IMR-90 (cell line): ENCODE results near the gene CHST2. TPM values are rescaled to one million over a fixed set of nuclear protein-coding genes. Genes with fewer than 3 reads are reported as not detected.
A peak's percentile ranks its signal among the peaks of the same experiment; 100 is the strongest.

Source experiments
- ATAC-seq: fragments of 200-7000 bp; cut with Tn5 transposase; 2 replicates; pipeline ENCODE4 v1.9.1; 2020; ENCODE audit warnings: low read depth, mild to moderate bottlenecking, moderate library complexity
- BruUV-seq: library from RNA; stranded (reverse); fragments of 400-500 nt; replicated peaks from 2 replicates; lab custom pipeline; 2021; lab: Mats Ljungman, UMichigan
- CTCF ChIA-PET: fragments of 300-600 bp; formaldehyde crosslinking; extraction: SDS; loops from one replicate; lab custom pipeline; 2021; ENCODE audit warnings: antibody characterized with exemption; lab: Yijun Ruan, JAX
- POLR2A ChIA-PET: fragments of 300-600 bp; sonication (Branson Sonifier 250); formaldehyde crosslinking; loops from one replicate; lab custom pipeline; 2022; ENCODE audit warnings: antibody characterized with exemption; ENCODE audit not compliant: unreplicated experiment; lab: Charles Lee
- DNase-seq: peaks from one replicate; pipeline ENCODE4 v3.0.0; 2013
- H2AFZ ChIP-seq: replicated peaks from 2 replicates; pipeline ENCODE3; 2013; ENCODE audit warnings: low read length, mild to moderate bottlenecking; ENCODE audit not compliant: poor library complexity
- H2AK5ac ChIP-seq: 2 replicates; pipeline ENCODE4 v1.6.1; 2013; ENCODE audit warnings: low read depth, low read length, inconsistent platforms
- H2AK9ac ChIP-seq: replicated peaks from 2 replicates; pipeline ENCODE3; 2013; ENCODE audit warnings: mild to moderate bottlenecking, low read depth, low read length, moderate library complexity; ENCODE audit not compliant: poor library complexity
- H2BK120ac ChIP-seq: 2 replicates; pipeline ENCODE4 v1.6.1; 2013; ENCODE audit warnings: low read depth, low read length, inconsistent platforms
- H2BK15ac ChIP-seq: 3 replicates; pipeline ENCODE4 v1.6.1; 2013; ENCODE audit warnings: low read depth, low read length, inconsistent platforms
- H2BK20ac ChIP-seq: 2 replicates; pipeline ENCODE4 v1.6.1; 2013; ENCODE audit warnings: low read depth, mild to moderate bottlenecking, inconsistent platforms, low read length, moderate library complexity
- H2BK5ac ChIP-seq: 2 replicates; pipeline ENCODE4 v1.6.1; 2013; ENCODE audit warnings: mild to moderate bottlenecking, low read depth, low read length, inconsistent platforms; ENCODE audit not compliant: poor library complexity, severe bottlenecking
- H3K14ac ChIP-seq: replicated peaks from 2 replicates; pipeline ENCODE4 v1.6.1; 2013; ENCODE audit warnings: low read depth, low read length, inconsistent platforms
- H3K18ac ChIP-seq: 2 replicates; pipeline ENCODE4 v1.6.1; 2013; ENCODE audit warnings: low read depth, low read length, control low read depth
- H3K23ac ChIP-seq: 2 replicates; pipeline ENCODE4 v1.6.1; 2013; ENCODE audit warnings: low read depth, low read length, inconsistent platforms
- H3K27ac ChIP-seq: 2 replicates; pipeline ENCODE4 v1.5.1; 2013; ENCODE audit warnings: mild to moderate bottlenecking, control low read depth, low read length; ENCODE audit not compliant: insufficient read depth
- H3K27me3 ChIP-seq: 2 replicates; pipeline ENCODE4 v1.6.1; 2013; ENCODE audit warnings: low read length; ENCODE audit not compliant: control insufficient read depth, insufficient read depth
- H3K36me3 ChIP-seq: 2 replicates; pipeline ENCODE4 v1.6.1; 2013; ENCODE audit warnings: low read length, mixed read lengths; ENCODE audit not compliant: control insufficient read depth, insufficient read depth
- H3K4ac ChIP-seq: 2 replicates; pipeline ENCODE4 v1.6.1; 2013; ENCODE audit warnings: low read depth, low read length, inconsistent platforms
- H3K4me1 ChIP-seq: 2 replicates; pipeline ENCODE4 v1.6.1; 2013; ENCODE audit warnings: low read length, mixed read lengths; ENCODE audit not compliant: control insufficient read depth, insufficient read depth
- H3K4me2 ChIP-seq: 2 replicates; pipeline ENCODE4 v1.6.1; 2013; ENCODE audit warnings: low read depth, mild to moderate bottlenecking, control low read depth, low read length, moderate library complexity
- H3K4me3 ChIP-seq: 2 replicates; pipeline ENCODE4 v1.5.1; 2013; ENCODE audit warnings: low read depth, mild to moderate bottlenecking, control low read depth, low read length, moderate library complexity; ENCODE audit not compliant: insufficient read depth
- H3K56ac ChIP-seq: 2 replicates; pipeline ENCODE4 v1.6.1; 2013; ENCODE audit warnings: low read length, inconsistent platforms; ENCODE audit not compliant: insufficient read depth; ENCODE audit errors: extremely low read depth
- H3K79me1 ChIP-seq, 2 experiments: 2 replicates each; pipeline ENCODE4 v1.6.1; 2013; ENCODE audit warnings: low read length in 2 of 2, inconsistent platforms in 1 of 2, low read depth in 1 of 2
- H3K9ac ChIP-seq: 2 replicates; pipeline ENCODE4 v1.6.1; 2013; ENCODE audit warnings: low read depth, low read length, control low read depth
- H3K9me1 ChIP-seq: 2 replicates; pipeline ENCODE4 v1.6.1; 2013; ENCODE audit warnings: low read length, inconsistent platforms; ENCODE audit not compliant: insufficient read depth
- H3K9me3 ChIP-seq: 2 replicates; pipeline ENCODE4 v1.6.1; 2013; ENCODE audit warnings: low read length; ENCODE audit not compliant: control insufficient read depth, insufficient read depth
- H4K20me1 ChIP-seq: 2 replicates; pipeline ENCODE4 v1.6.1; 2013; ENCODE audit warnings: low read length, inconsistent platforms; ENCODE audit not compliant: insufficient read depth
- H4K5ac ChIP-seq: 2 replicates; pipeline ENCODE4 v1.6.1; 2013; ENCODE audit warnings: mild to moderate bottlenecking, low read depth, low read length, control low read depth
- H4K8ac ChIP-seq, 2 experiments: 2 replicates each; pipeline ENCODE4 v1.6.1; 2013; ENCODE audit warnings: low read depth in 2 of 2, low read length in 2 of 2, control low read depth in 1 of 2, inconsistent platforms in 1 of 2
- H4K91ac ChIP-seq: 2 replicates; pipeline ENCODE4 v1.6.1; 2013; ENCODE audit warnings: low read depth, low read length, inconsistent platforms; ENCODE audit not compliant: insufficient read depth
- BHLHE40 ChIP-seq: fragments of 150-350 bp; IDR thresholded peaks from 2 replicates; pipeline ENCODE4 v1.6.1; 2016; ENCODE audit warnings: mild to moderate bottlenecking, low read depth, low read length
- CHD1 ChIP-seq: IDR thresholded peaks from 2 replicates; pipeline ENCODE4 v1.6.1; 2012; ENCODE audit warnings: low read depth, low read length, improper control_type of control experiment
- CTCF ChIP-seq: conservative IDR thresholded peaks from 2 replicates; pipeline ENCODE4 v1.5.1; 2012; ENCODE audit warnings: mild to moderate bottlenecking, low read depth, low read length, improper control_type of control experiment
- ELK1 ChIP-seq: fragments of 150-350 bp; IDR thresholded peaks from 2 replicates; pipeline ENCODE4 v1.6.1; 2016; ENCODE audit warnings: low read depth, mild to moderate bottlenecking, low read length, moderate library complexity, borderline replicate concordance
- FOS ChIP-seq: fragments of 150-350 bp; IDR thresholded peaks from 2 replicates; pipeline ENCODE4 v1.6.1; 2016; ENCODE audit warnings: low read depth, low read length
- MAFK ChIP-seq: IDR thresholded peaks from 2 replicates; pipeline ENCODE4 v1.6.1; 2012; ENCODE audit warnings: low read depth, low read length, improper control_type of control experiment
- MAZ ChIP-seq: IDR thresholded peaks from 2 replicates; pipeline ENCODE4 v1.6.1; 2012; ENCODE audit warnings: low read depth, mild to moderate bottlenecking, low read length, improper control_type of control experiment, moderate library complexity, borderline replicate concordance
- MXI1 ChIP-seq: IDR thresholded peaks from 2 replicates; pipeline ENCODE4 v1.6.1; 2012; ENCODE audit warnings: low read depth, mild to moderate bottlenecking, low read length, moderate library complexity, borderline replicate concordance
- NFE2L2 ChIP-seq: fragments of 150-350 bp; IDR thresholded peaks from 2 replicates; pipeline ENCODE4 v1.6.1; 2016; ENCODE audit warnings: low read depth, mild to moderate bottlenecking, low read length
- POLR2A ChIP-seq: IDR thresholded peaks from 2 replicates; pipeline ENCODE4 v1.6.1; 2012; ENCODE audit warnings: mild to moderate bottlenecking, low read depth, low read length
- RAD21 ChIP-seq: IDR thresholded peaks from 2 replicates; pipeline ENCODE4 v1.6.1; 2012; ENCODE audit warnings: low read length, improper control_type of control experiment
- RCOR1 ChIP-seq: IDR thresholded peaks from 2 replicates; pipeline ENCODE4 v1.6.1; 2012; ENCODE audit warnings: mild to moderate bottlenecking, low read length, improper control_type of control experiment; ENCODE audit not compliant: insufficient replicate concordance
- RFX5 ChIP-seq: IDR thresholded peaks from 2 replicates; pipeline ENCODE4 v1.8.0; 2012; ENCODE audit warnings: low read depth, mild to moderate bottlenecking, low read length, moderate library complexity
- SMC3 ChIP-seq: fragments of 150-350 bp; IDR thresholded peaks from 2 replicates; pipeline ENCODE4 v1.6.1; 2016; ENCODE audit warnings: low read depth, mild to moderate bottlenecking, antibody characterized with exemption, low read length, moderate library complexity
- USF2 ChIP-seq: fragments of 150-350 bp; IDR thresholded peaks from 2 replicates; pipeline ENCODE4 v1.6.1; 2017; ENCODE audit warnings: mild to moderate bottlenecking, antibody characterized with exemption, low read length, low read depth
- WGBS, 2 experiments: methylation state at CpG; one replicate each; pipeline versions ENCODE4 v1.1.5 to v1.1.7; 2013; ENCODE audit warnings: missing lambda C conversion rate in 2 of 2; ENCODE audit not compliant: insufficient read length in 1 of 2; ENCODE audit errors: extremely low coverage in 2 of 2; 5-methylcytosine and 5-hydroxymethylcytosine counted together
- dilution Hi-C: fragments of 300-500 bp; cut with HindIII; formaldehyde crosslinking; loops from one replicate; pipeline ENCODE4 v1.14.3; 2018; ENCODE audit warnings: low sequenced_read_pairs; ENCODE audit not compliant: unreplicated experiment
- in situ Hi-C: fragments of 300-500 bp; cut with MboI; formaldehyde crosslinking; loops from 3 replicates; pipeline ENCODE4 v1.14.3; 2019; ENCODE audit warnings: low sequenced_read_pairs, inconsistent platforms, mixed read lengths
- intact Hi-C: fragments of 100-400 bp; cut with micrococcal nuclease; formaldehyde crosslinking; loops from 2 replicates; pipeline ENCODE4 v1.10.0; 2022
- polyA plus RNA-seq, 3 experiments: library from polyadenylated mRNA; depleted of rRNA; stranded (reverse); fragments of >200 nt; gene quantifications; 2 replicates each; pipeline ENCODE4 v1.2.3, GENCODE V29; 2012; ENCODE audit warnings: low replicate concordance in 1 of 3
- total RNA-seq: library from RNA; depleted of rRNA; stranded (reverse); fragments of >200 nt; gene quantifications from 2 replicates; pipeline ENCODE4 v1.2.3, GENCODE V29; 2012

Gene CHST2
- total and polyA plus RNA-seq, 2 of the 4 experiments (the other 2 are of a cell fraction): 0.90 to 1.4 TPM

GRCh38 chr3:143084856-143085731, 34.5 kb upstream of the CHST2 start:
- Histone ChIP-seq H3K56ac (no peak overlapping the region), H3K9me1 (no peaks in the 10 kb centered on the region), H4K91ac (no peak overlapping the region), H3K23ac (no peak overlapping the region), H3K27me3 (no peaks in the 10 kb centered on the region; the same call in 1 of the 2 replicates), H3K4me1 (no peaks in the 10 kb centered on the region), H2AFZ (peak overlapping the region; percentile 56), H2BK5ac (no peak overlapping the region), H4K20me1 (no peaks in the 10 kb centered on the region), H3K79me1 (no peaks in the 10 kb centered on the region), H3K4ac (no peak overlapping the region), H4K8ac (no peak overlapping the region; a peak in 1 of 4 replicates), H2BK20ac (no peak overlapping the region), H2BK120ac (no peak overlapping the region), H4K5ac (no peak overlapping the region), H3K9me3 (no peaks in the 10 kb centered on the region), H2BK15ac (no peak overlapping the region), H3K14ac (no peak overlapping the region), H2AK9ac (no peak overlapping the region), H3K18ac (no peak overlapping the region), H3K4me3 (no peak overlapping the region), H2AK5ac (no peak overlapping the region), H3K9ac (no peak overlapping the region), H3K36me3 (no peaks in the 10 kb centered on the region), H3K27ac (no peak overlapping the region), H3K4me2 (no peak overlapping the region)
- ATAC-seq (peak; percentile 51), DNase-seq (peak; percentile 47)
- intact Hi-C loops (no loop called here), dilution Hi-C loops (no loop called here), in situ Hi-C loops (no loop called here)
- no TSS peak for BruUV-seq
- CTCF ChIA-PET: no interaction called here
- WGBS, 2 experiments: no CpG with 5 or more reads among the region's 17 CpGs
- POLR2A ChIA-PET: no interaction called here
- TF ChIP-seq ELK1 (no peak), POLR2A (no peak), CHD1 (no peak), BHLHE40 (no peak), MXI1 (no peak), CTCF (no peak), RCOR1 (no peak), FOS (no peak), MAFK (no peak), NFE2L2 (no peak), RFX5 (no peak), SMC3 (no peak), MAZ (no peak), USF2 (no peak), RAD21 (no peak)
